ENCODE data around the gene TIGD1.

Gene TIGD1

GRCh38 chr2:232525199-232525598 lies 25.2 kb downstream of the TIGD1 start:
- Mint-ChIP-seq H3K9me3 (no peaks in the 10 kb centered on the region), H3K4me1 (peaks cover 11% of the 10 kb centered on the region), H3K36me3 (ENCODE audit: low read depth) (no peaks in the 10 kb centered on the region), H3K27me3 (peaks cover 40% of the 10 kb centered on the region), H3K4me3 (no peak overlapping the region), H3K27ac (no peak overlapping the region)
- DNase-seq (no peak), ATAC-seq (no peak)

- ATAC-seq (no peak), DNase-seq (no peak)
- no peak overlapping the region for H3K27ac Mint-ChIP-seq
- H3K4me1 Mint-ChIP-seq = peaks cover 11% of the 10 kb centered on the region
- no peaks in the 10 kb centered on the region for H3K9me3 Mint-ChIP-seq
- H3K4me3 Mint-ChIP-seq = no peak overlapping the region
- H3K27me3 Mint-ChIP-seq = peaks cover 40% of the 10 kb centered on the region
- no peaks in the 10 kb centered on the region for H3K36me3 Mint-ChIP-seq (ENCODE audit: low read depth)
Measured at GRCh38 chr2:232524771-232525170, 25.6 kb downstream of the TIGD1 start.

- DNase-seq (peak; percentile 47), ATAC-seq (peak; percentile 59)
- Mint-ChIP-seq H3K4me3 (no peak overlapping the region), H3K9me3 (no peaks in the 10 kb centered on the region), H3K27ac (no peak overlapping the region), H3K27me3 (peaks cover 46% of the 10 kb centered on the region), H3K4me1 (peaks cover 9% of the 10 kb centered on the region), H3K36me3 (ENCODE audit: low read depth) (no peaks in the 10 kb centered on the region)
Measured at GRCh38 chr2:232523682-232524597, 26.4 kb downstream of the TIGD1 start.

GRCh38 chr2:232523402-232523681 lies 27.0 kb downstream of the TIGD1 start:
- H3K4me3 Mint-ChIP-seq = no peak overlapping the region
- H3K9me3 Mint-ChIP-seq = no peaks in the 10 kb centered on the region

GRCh38 chr2:232522623-232523401 lies 27.5 kb downstream of the TIGD1 start:
- DNase-seq (no peak), ATAC-seq (no peak)
- H3K36me3 Mint-ChIP-seq (ENCODE audit: low read depth) = no peaks in the 10 kb centered on the region
- H3K9me3 Mint-ChIP-seq = no peaks in the 10 kb centered on the region
- H3K27me3 Mint-ChIP-seq = peaks cover 44% of the 10 kb centered on the region
- peaks cover 5% of the 10 kb centered on the region for H3K4me1 Mint-ChIP-seq
- no peak overlapping the region for H3K4me3 Mint-ChIP-seq
- H3K27ac Mint-ChIP-seq = no peak overlapping the region

More at GRCh38 chr2:232523402-232523681, 27.0 kb downstream of the TIGD1 start:
- Mint-ChIP-seq H3K27me3 (peaks cover 48% of the 10 kb centered on the region), H3K4me1 (peaks cover 5% of the 10 kb centered on the region), H3K27ac (no peak overlapping the region), H3K36me3 (ENCODE audit: low read depth) (no peaks in the 10 kb centered on the region)
- no peak for ATAC-seq
- DNase-seq = no peak

GRCh38 chr2:232521959-232522622 lies 28.3 kb downstream of the TIGD1 start:
- H3K9me3 Mint-ChIP-seq = no peaks in the 10 kb centered on the region
- H3K27me3 Mint-ChIP-seq = peaks cover 41% of the 10 kb centered on the region
- DNase-seq = peak; percentile 82
- peak; percentile 57 for ATAC-seq
- H3K27ac Mint-ChIP-seq = no peak overlapping the region
- no peaks in the 10 kb centered on the region for H3K36me3 Mint-ChIP-seq (ENCODE audit: low read depth)
- no peak overlapping the region for H3K4me3 Mint-ChIP-seq
- H3K4me1 Mint-ChIP-seq = peaks cover 5% of the 10 kb centered on the region

- H3K9me3 Mint-ChIP-seq = no peaks in the 10 kb centered on the region
- ATAC-seq (no peak), DNase-seq (no peak)
- H3K36me3 Mint-ChIP-seq (ENCODE audit: low read depth) = no peaks in the 10 kb centered on the region
- H3K4me3 Mint-ChIP-seq = no peak overlapping the region
- peaks cover 34% of the 10 kb centered on the region for H3K27me3 Mint-ChIP-seq
- peaks cover 5% of the 10 kb centered on the region for H3K4me1 Mint-ChIP-seq
- no peak overlapping the region for H3K27ac Mint-ChIP-seq
Measured at GRCh38 chr2:232521098-232521497, 29.3 kb downstream of the TIGD1 start.

- H3K27me3 Mint-ChIP-seq = peaks cover 32% of the 10 kb centered on the region
- H3K4me3 Mint-ChIP-seq = no peak overlapping the region
- no peaks in the 10 kb centered on the region for H3K9me3 Mint-ChIP-seq
- H3K36me3 Mint-ChIP-seq (ENCODE audit: low read depth) = no peaks in the 10 kb centered on the region
- no peak overlapping the region for H3K27ac Mint-ChIP-seq
- H3K4me1 Mint-ChIP-seq = peaks cover 5% of the 10 kb centered on the region
- ATAC-seq = no peak
- DNase-seq = no peak
Measured at GRCh38 chr2:232520489-232520888, 29.9 kb downstream of the TIGD1 start.

- Mint-ChIP-seq H3K9me3 (no peaks in the 10 kb centered on the region), H3K27me3 (peaks cover 31% of the 10 kb centered on the region), H3K4me1 (peaks cover 5% of the 10 kb centered on the region), H3K36me3 (ENCODE audit: low read depth) (no peaks in the 10 kb centered on the region), H3K4me3 (no peak within 1 kb of the TSS), H3K27ac (no peak within 1 kb of the TSS)
- no peak for ATAC-seq
- no peak for DNase-seq
Measured at GRCh38 chr2:232519581-232520438, 30.5 kb downstream of the TIGD1 start, which contains the start of gene PRSS56. Gene PRSS56, plus strand, starts transcription at chr2:232520388. Its CDS starts 211 bp downstream, at chr2:232520599.

GRCh38 chr2:232518844-232519243 lies 31.5 kb downstream of the TIGD1 start:
- DNase-seq = no peak
- H3K27me3 Mint-ChIP-seq = peaks cover 28% of the 10 kb centered on the region
- H3K4me1 Mint-ChIP-seq = peaks cover 3% of the 10 kb centered on the region
- H3K27ac Mint-ChIP-seq = no peak overlapping the region
- ATAC-seq = no peak
- H3K9me3 Mint-ChIP-seq = no peaks in the 10 kb centered on the region
- no peaks in the 10 kb centered on the region for H3K36me3 Mint-ChIP-seq (ENCODE audit: low read depth)
- no peak overlapping the region for H3K4me3 Mint-ChIP-seq

- peaks cover 2% of the 10 kb centered on the region for H3K4me1 Mint-ChIP-seq
- H3K36me3 Mint-ChIP-seq (ENCODE audit: low read depth) = no peaks in the 10 kb centered on the region
- ATAC-seq (no peak), DNase-seq (no peak)
- peaks cover 23% of the 10 kb centered on the region for H3K27me3 Mint-ChIP-seq
- no peak overlapping the region for H3K4me3 Mint-ChIP-seq
- no peaks in the 10 kb centered on the region for H3K9me3 Mint-ChIP-seq
- H3K27ac Mint-ChIP-seq = no peak overlapping the region
Measured at GRCh38 chr2:232516551-232516950, 33.8 kb downstream of the TIGD1 start.

GRCh38 chr2:232515639-232516038 lies 34.7 kb downstream of the TIGD1 start:
- DNase-seq (no peak), ATAC-seq (no peak)
- Mint-ChIP-seq H3K36me3 (ENCODE audit: low read depth) (no peaks in the 10 kb centered on the region), H3K27me3 (peaks cover 20% of the 10 kb centered on the region), H3K9me3 (no peaks in the 10 kb centered on the region), H3K4me1 (no peaks in the 10 kb centered on the region), H3K27ac (no peak overlapping the region), H3K4me3 (no peak overlapping the region)

- Mint-ChIP-seq H3K27me3 (peaks cover 10% of the 10 kb centered on the region), H3K36me3 (ENCODE audit: low read depth) (no peaks in the 10 kb centered on the region), H3K4me3 (no peak overlapping the region), H3K27ac (no peak overlapping the region), H3K4me1 (no peaks in the 10 kb centered on the region), H3K9me3 (no peaks in the 10 kb centered on the region)
- DNase-seq (no peak), ATAC-seq (no peak)
Measured at GRCh38 chr2:232513353-232513752, 37.0 kb downstream of the TIGD1 start.

GRCh38 chr2:232512602-232513001 lies 37.8 kb downstream of the TIGD1 start:
- no peak overlapping the region for H3K4me3 Mint-ChIP-seq
- ATAC-seq (no peak), DNase-seq (no peak)
- peaks cover 10% of the 10 kb centered on the region for H3K27me3 Mint-ChIP-seq
- no peaks in the 10 kb centered on the region for H3K9me3 Mint-ChIP-seq
- H3K4me1 Mint-ChIP-seq = no peaks in the 10 kb centered on the region
- no peak overlapping the region for H3K27ac Mint-ChIP-seq
- no peaks in the 10 kb centered on the region for H3K36me3 Mint-ChIP-seq (ENCODE audit: low read depth)
